GM12801 (cell line): ENCODE measurements around the gene CHST15.

ENCODE experiments used
- TF ChIP-seq, protein P1 (sequence below): IDR thresholded peaks from one replicate; pipeline ENCODE4 v1.5.1; 2011; ENCODE audit warnings: control low read depth; ENCODE audit not compliant: insufficient read length; ENCODE audit errors: extremely low read depth

CHST15 gene

DNA sequence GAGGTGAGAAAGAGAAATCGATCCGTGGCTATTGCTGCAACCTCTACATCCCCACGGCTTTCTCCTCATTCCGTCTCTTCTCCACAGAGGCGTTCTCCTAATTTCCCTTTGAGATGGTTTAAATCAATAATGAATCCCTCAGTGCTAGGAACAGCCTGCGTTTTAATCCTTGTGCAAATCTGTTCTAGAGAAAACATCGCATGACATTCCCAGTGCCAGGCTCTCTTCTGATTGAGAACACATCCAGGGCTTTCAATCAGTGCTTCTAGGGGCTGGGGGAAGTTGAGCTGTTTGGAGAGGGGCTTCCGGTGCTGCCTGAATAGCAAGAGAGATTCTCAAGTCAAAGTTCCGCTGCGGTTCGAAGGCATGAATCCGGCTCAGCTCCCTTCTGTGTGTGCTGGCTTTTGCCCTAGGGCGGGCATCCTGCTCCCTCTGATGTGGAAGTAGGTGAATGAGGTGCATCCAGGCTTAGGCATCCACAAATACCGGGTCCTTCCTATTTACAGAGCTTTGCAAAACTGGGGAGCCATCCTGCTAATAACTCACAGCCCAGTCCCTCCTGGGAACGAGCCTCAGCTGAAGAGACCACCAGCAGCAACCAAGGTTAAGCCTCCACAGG is 62.8 kb downstream of the CHST15 start:
- TF ChIP-seq, protein P1, sequence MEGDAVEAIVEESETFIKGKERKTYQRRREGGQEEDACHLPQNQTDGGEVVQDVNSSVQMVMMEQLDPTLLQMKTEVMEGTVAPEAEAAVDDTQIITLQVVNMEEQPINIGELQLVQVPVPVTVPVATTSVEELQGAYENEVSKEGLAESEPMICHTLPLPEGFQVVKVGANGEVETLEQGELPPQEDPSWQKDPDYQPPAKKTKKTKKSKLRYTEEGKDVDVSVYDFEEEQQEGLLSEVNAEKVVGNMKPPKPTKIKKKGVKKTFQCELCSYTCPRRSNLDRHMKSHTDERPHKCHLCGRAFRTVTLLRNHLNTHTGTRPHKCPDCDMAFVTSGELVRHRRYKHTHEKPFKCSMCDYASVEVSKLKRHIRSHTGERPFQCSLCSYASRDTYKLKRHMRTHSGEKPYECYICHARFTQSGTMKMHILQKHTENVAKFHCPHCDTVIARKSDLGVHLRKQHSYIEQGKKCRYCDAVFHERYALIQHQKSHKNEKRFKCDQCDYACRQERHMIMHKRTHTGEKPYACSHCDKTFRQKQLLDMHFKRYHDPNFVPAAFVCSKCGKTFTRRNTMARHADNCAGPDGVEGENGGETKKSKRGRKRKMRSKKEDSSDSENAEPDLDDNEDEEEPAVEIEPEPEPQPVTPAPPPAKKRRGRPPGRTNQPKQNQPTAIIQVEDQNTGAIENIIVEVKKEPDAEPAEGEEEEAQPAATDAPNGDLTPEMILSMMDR, result no peak

DNA sequence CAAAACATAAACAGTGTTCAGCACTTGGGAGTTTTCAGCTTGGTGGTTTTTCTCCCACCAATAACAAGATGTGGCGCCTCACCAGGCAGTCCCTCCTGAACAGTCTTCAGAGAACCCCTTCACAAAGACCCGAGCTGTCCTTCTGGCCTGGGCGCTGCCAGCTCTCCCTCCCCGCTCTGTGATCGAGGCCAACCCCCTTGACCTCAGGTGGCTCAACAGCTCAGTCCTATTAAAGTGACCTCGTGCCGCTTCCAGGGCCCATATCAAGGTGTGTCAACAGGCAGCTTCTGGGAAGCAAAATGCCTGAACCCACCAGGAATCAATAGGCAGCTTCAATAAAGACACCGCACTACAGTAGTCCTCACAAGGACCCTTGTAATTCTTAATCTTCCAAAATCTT is 63.3 kb downstream of the CHST15 start:
- TF ChIP-seq, protein P1, result no peak

DNA sequence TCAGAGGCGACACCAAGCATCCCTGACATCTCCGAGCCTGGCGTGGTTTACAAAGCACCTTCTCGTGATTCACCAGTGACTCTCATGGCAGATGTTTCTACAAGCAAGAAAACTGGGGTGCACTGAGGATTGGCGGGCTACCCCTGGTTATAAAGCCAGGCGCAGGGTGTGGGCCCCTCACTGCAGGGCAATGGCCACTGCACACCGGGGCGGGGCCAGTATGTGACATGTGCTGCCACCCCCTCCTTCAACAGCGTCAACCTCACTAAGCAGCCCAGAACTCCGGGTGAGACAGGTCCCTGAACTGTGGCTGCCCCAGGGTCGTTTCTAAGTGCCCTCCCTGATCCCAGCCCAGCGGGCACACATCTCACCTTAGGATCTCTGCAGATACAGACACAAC is 63.8 kb downstream of the CHST15 start:
- TF ChIP-seq, protein P1, result no peak

DNA sequence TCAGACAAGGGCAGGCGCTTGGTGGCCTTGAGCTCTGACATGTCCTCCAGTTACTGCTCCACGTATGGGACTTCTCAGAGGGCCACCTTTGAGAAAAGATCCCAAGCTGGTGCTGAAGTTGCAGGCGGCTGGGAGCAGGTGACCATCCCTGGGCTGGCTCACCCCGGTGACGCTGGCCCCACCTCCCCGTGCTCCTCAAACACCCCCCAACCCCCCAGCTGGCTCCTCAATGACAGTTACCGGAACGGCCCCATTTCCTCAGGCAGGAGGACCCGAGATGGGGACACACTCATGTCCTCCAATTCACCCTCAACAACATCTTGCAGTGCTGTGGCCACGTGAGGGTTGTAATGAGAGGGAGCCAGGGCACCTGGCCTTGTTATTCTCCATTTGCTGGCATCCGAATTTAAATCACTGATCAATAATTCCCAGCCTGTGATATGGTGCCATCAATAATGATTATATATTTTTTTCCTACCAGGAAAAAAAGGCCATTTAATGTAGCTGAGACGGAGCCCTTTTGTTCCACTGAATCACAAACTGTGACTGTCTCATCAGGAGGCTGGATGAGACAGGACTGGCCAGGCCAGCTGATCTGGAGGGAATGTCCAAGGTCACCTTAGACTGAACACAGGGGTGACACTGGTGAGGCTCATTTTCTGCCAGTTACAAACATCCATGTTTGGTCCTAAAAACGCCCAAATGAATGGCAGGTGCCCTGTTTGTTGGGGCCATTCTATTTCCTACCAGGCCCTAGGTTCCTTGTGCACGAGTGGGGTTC is 64.5 kb downstream of the CHST15 start:
- TF ChIP-seq, protein P1, result no peak

DNA sequence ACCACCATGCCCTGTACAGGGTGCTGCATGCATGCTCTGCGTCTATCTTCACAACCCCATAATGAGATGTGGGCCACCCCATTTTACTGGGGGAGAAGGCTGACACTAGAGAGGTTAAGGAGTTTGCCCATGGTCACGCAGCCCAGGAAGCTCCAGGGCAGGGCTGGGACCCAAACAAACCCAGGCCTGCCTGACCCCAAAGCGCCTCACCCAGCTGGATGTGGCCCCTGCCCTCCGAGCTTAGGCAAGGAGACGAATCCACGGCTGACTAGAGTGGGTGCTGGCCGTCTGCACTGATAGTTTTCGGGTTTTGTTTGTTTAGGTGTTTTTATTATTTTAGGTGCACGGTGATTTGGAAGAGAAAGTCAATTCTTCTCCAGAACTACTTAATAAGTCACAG is 65.7 kb downstream of the CHST15 start:
- TF ChIP-seq, protein P1, result no peak

DNA sequence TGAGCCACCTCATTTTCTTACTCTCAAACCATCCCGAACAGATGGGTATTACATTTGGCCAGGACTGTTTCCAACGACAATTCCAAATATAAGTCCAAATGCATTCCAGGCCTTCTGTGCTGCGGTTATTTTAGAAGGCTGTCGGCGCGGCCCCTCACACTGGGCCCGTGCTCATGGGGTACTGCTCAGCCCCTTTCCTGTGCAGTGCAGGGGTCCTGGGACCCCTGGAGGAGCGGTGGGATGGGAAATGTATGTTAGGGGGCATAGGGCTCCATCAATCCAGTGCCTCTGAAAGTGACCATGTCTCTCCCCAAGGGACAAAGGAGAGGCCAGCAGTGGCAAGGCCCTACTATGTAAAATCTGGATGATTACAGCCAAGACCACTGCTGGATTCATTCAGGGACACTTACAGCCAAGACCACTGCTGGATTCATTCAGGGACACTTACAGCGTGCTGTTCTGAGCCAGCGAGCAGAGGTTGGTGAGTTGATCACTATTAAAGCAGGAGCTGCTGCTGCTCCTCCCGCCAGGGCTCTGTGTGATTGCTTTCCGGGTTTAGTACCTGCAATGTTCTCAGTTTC is 66.3 kb downstream of the CHST15 start:
- TF ChIP-seq, protein P1, result no peak

DNA sequence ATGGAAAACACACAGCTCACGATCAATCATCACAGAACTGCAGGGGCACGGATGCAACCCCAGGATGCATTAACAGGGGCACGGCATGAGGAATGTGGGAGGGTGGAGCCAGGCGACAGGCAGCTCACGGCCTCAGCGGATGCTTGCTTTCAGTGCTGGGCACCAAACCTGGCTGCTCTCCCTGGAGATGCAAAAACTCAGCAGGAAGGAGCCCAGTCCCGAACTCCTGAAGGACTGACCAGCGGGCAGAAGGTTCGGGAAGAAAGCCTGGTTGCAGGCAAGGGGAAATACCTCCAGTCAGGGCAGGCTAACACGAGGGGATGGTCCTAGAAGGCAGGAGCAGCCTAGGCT is 66.8 kb downstream of the CHST15 start:
- TF ChIP-seq, protein P1, result no peak
